ENCODE data around the gene USP13. TPM values are rescaled to one million over a fixed set of nuclear protein-coding genes. Genes with fewer than 3 reads are reported as not detected.

Gene USP13
- total and polyA plus RNA-seq, 2 of the 4 experiments (the other 2 are of a cell fraction) = 9.2 to 18.1 TPM

- no peak overlapping the region for H3K4ac ChIP-seq (ENCODE audit: low read depth, low read length)
- H3K4me2 ChIP-seq (ENCODE audit: low read depth, low read length) = no peak overlapping the region
- no peak overlapping the region for H2AK5ac ChIP-seq (ENCODE audit: low read depth, low read length)
- H3K56ac ChIP-seq (ENCODE audit: extremely low read depth, insufficient read depth, low read length) = no peak overlapping the region
- no peak overlapping the region for H3K4me3 ChIP-seq (ENCODE audit: insufficient read depth, low read depth, low read length)
- intact Hi-C loops (cut with micrococcal nuclease) (no loop called here), dilution Hi-C loops (cut with HindIII; ENCODE audit: low sequenced_read_pairs, unreplicated experiment) (no loop called here), in situ Hi-C loops (cut with MboI; ENCODE audit: low sequenced_read_pairs) (loop anchor here (25.0 kb wide), 1 partner anchor 790 kb away; the partner anchor contains the start of gene TTC14)
- no peak overlapping the region for H4K8ac ChIP-seq (ENCODE audit: low read depth in 2 of 2, low read length in 2 of 2)
- H3K36me3 ChIP-seq (ENCODE audit: control insufficient read depth, insufficient read depth, low read length) = no peaks in the 10 kb centered on the region
- CTCF ChIA-PET = interaction anchor here (2.7 kb wide), 1 partner anchor 11 kb away, joined by 13 read pairs; no protein-coding TSS in a partner anchor
- no peaks in the 10 kb centered on the region for H4K20me1 ChIP-seq (ENCODE audit: insufficient read depth, low read length)
- no peak overlapping the region for H3K9ac ChIP-seq (ENCODE audit: low read depth, low read length)
- ATAC-seq (ENCODE audit: low read depth) = no peak
- no peak overlapping the region for H2BK120ac ChIP-seq (ENCODE audit: low read depth, low read length)
- no peaks in the 10 kb centered on the region for H3K9me1 ChIP-seq (ENCODE audit: insufficient read depth, low read length)
- no peak overlapping the region for H2BK20ac ChIP-seq (ENCODE audit: low read depth, low read length)
- peaks cover 2% of the 10 kb centered on the region for H3K27me3 ChIP-seq (ENCODE audit: control insufficient read depth, insufficient read depth, low read length)
- H3K27ac ChIP-seq (ENCODE audit: insufficient read depth, low read length) = no peak overlapping the region
- no peak for DNase-seq
- no peak overlapping the region for H4K91ac ChIP-seq (ENCODE audit: insufficient read depth, low read depth, low read length)
- H2BK15ac ChIP-seq (ENCODE audit: low read depth, low read length) = no peak overlapping the region
- H2BK5ac ChIP-seq (ENCODE audit: low read depth, low read length, poor library complexity, severe bottlenecking) = no peak overlapping the region
- no peak overlapping the region for H3K14ac ChIP-seq (replicated peaks; ENCODE audit: low read depth, low read length)
- H3K18ac ChIP-seq (ENCODE audit: low read depth, low read length) = no peak overlapping the region
- H2AK9ac ChIP-seq (replicated peaks; ENCODE audit: low read depth, low read length, poor library complexity) = no peak overlapping the region
- no peak overlapping the region for H4K5ac ChIP-seq (ENCODE audit: low read depth, low read length)
- no peaks in the 10 kb centered on the region for H3K9me3 ChIP-seq (ENCODE audit: control insufficient read depth, insufficient read depth, low read length)
- H2AFZ ChIP-seq (replicated peaks; ENCODE audit: low read length, poor library complexity) = no peak overlapping the region
- no peaks in the 10 kb centered on the region for H3K4me1 ChIP-seq (ENCODE audit: control insufficient read depth, insufficient read depth, low read length)
- no peak for TF ChIP-seq RFX5 (IDR thresholded peaks at IDR 0.05; ENCODE audit: low read depth, low read length)
- no peak for TF ChIP-seq RAD21 (IDR thresholded peaks at IDR 0.05; ENCODE audit: low read length)
- no peak for TF ChIP-seq CHD1 (IDR thresholded peaks at IDR 0.05; ENCODE audit: low read depth, low read length)
- TF ChIP-seq NFE2L2 (IDR thresholded peaks at IDR 0.05; ENCODE audit: low read depth, low read length) = no peak
- TF ChIP-seq POLR2A (IDR thresholded peaks at IDR 0.05; ENCODE audit: low read depth, low read length) = no peak
- TF ChIP-seq CTCF (conservative IDR thresholded peaks at IDR 0.05; ENCODE audit: low read depth, low read length) = no peak
- no peak for TF ChIP-seq FOS (IDR thresholded peaks at IDR 0.05; ENCODE audit: low read depth, low read length)
- no peak for TF ChIP-seq MAFK (IDR thresholded peaks at IDR 0.05; ENCODE audit: low read depth, low read length)
- TF ChIP-seq RCOR1 (IDR thresholded peaks at IDR 0.05; ENCODE audit: insufficient replicate concordance, low read length) = no peak
- TF ChIP-seq CEBPB (IDR thresholded peaks at IDR 0.05; ENCODE audit: low read depth, low read length) = no peak
- TF ChIP-seq BHLHE40 (IDR thresholded peaks at IDR 0.05; ENCODE audit: low read depth, low read length) = no peak
- no peak for TF ChIP-seq USF2 (IDR thresholded peaks at IDR 0.05; ENCODE audit: low read depth, low read length)
- TF ChIP-seq MAZ (IDR thresholded peaks at IDR 0.05; ENCODE audit: borderline replicate concordance, low read depth, low read length) = no peak
- no peak for TF ChIP-seq MXI1 (IDR thresholded peaks at IDR 0.05; ENCODE audit: borderline replicate concordance, low read depth, low read length)
- no peak for TF ChIP-seq SMC3 (IDR thresholded peaks at IDR 0.05; ENCODE audit: low read depth, low read length)
- TF ChIP-seq ELK1 (IDR thresholded peaks at IDR 0.05; ENCODE audit: borderline replicate concordance, low read depth, low read length) = no peak
- BruUV-seq (replicated peaks) = no TSS peak
- no peaks in the 10 kb centered on the region for H3K79me1 ChIP-seq (ENCODE audit: low read depth in 1 of 2, low read length in 2 of 2)
- no CpG with 5 or more reads among the region's 3 CpGs for WGBS, 2 experiments (ENCODE audit: extremely low coverage in 2 of 2, insufficient read length in 1 of 2)
- no peak overlapping the region for H3K23ac ChIP-seq (ENCODE audit: low read depth, low read length)
- POLR2A ChIA-PET (ENCODE audit: unreplicated experiment) = no interaction called here
These were observed 169.5 kb downstream of the USP13 start for GRCh38 chr3:179822296-179822695.
